Measurements from ENCODE around the gene ARL8A.
"Not testable (repeated sequence)": the region's sequence is repeated elsewhere in the genome, so short reads cannot be mapped to it uniquely, and the experiment has no call there.

Gene ARL8A

GRCh38 chr1:202173993-202174392 is 29.5 kb upstream of the ARL8A start:
- DNase-seq (ENCODE audit: low read depth, low spot score): no peak

- DNase-seq (ENCODE audit: low read depth, low spot score): no peak
These were observed 27.4 kb upstream of the ARL8A start for GRCh38 chr1:202172015-202172355.

- no peak for DNase-seq (ENCODE audit: low read depth, low spot score)
These were observed 26.9 kb upstream of the ARL8A start for GRCh38 chr1:202171292-202172014.

- no peak for DNase-seq (ENCODE audit: low read depth, low spot score)
These were observed 26.2 kb upstream of the ARL8A start for GRCh38 chr1:202170726-202171125.

GRCh38 chr1:202168861-202169260 is 24.3 kb upstream of the ARL8A start:
- DNase-seq (ENCODE audit: low read depth, low spot score): no peak

- DNase-seq (ENCODE audit: low read depth, low spot score): no peak
These were observed 23.3 kb upstream of the ARL8A start for GRCh38 chr1:202167708-202168415.

GRCh38 chr1:202167054-202167453 is 22.5 kb upstream of the ARL8A start:
- not testable (repeated sequence) for DNase-seq (ENCODE audit: low read depth, low spot score)

- DNase-seq (ENCODE audit: low read depth, low spot score): no peak
These were observed 21.7 kb upstream of the ARL8A start for GRCh38 chr1:202165942-202166843.

GRCh38 chr1:202165267-202165941 is 20.9 kb upstream of the ARL8A start:
- DNase-seq (ENCODE audit: low read depth, low spot score): peak; percentile 84

- no peak for DNase-seq (ENCODE audit: low read depth, low spot score)
These were observed 19.9 kb upstream of the ARL8A start for GRCh38 chr1:202164271-202165037.

- DNase-seq (ENCODE audit: low read depth, low spot score): no peak
These were observed 19.0 kb upstream of the ARL8A start for GRCh38 chr1:202163281-202164270.

- DNase-seq (ENCODE audit: low read depth, low spot score): no peak
These were observed 18.1 kb upstream of the ARL8A start for GRCh38 chr1:202162418-202163280.

GRCh38 chr1:202162047-202162417 is 17.5 kb upstream of the ARL8A start:
- no peak for DNase-seq (ENCODE audit: low read depth, low spot score)

- DNase-seq (ENCODE audit: low read depth, low spot score): no peak
These were observed 16.9 kb upstream of the ARL8A start for GRCh38 chr1:202161151-202162046.

GRCh38 chr1:202160377-202160940 is 15.9 kb upstream of the ARL8A start, which contains the start of gene PTPN7:
Gene PTPN7 (minus strand): TSS chr1:202160602. CDS start chr1:202159402, 1,200 bp downstream.
- no peak for DNase-seq (ENCODE audit: low read depth, low spot score)

- DNase-seq (ENCODE audit: low read depth, low spot score): no peak
These were observed 15.2 kb upstream of the ARL8A start for GRCh38 chr1:202159534-202160371.

Measured in ELF-1 (cell line).